NCI-H2171 treated with DMSO at 0.1 percent for 48 hours (cell line): ENCODE data around the gene PAIP2.
"Not testable (repeated sequence)": the region's sequence is repeated elsewhere in the genome, so short reads cannot be mapped to it uniquely, and the experiment has no call there.

Experiments used
- DNase-seq: peaks from one replicate; lab custom pipeline; 2025; lab: John Stamatoyannopoulos, UW

PAIP2 gene, protein sequence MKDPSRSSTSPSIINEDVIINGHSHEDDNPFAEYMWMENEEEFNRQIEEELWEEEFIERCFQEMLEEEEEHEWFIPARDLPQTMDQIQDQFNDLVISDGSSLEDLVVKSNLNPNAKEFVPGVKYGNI

GRCh38 chr5:139341689-139342422 lies at the start of gene PAIP2:
TSS of gene PAIP2 (plus strand) at chr5:139341854. CDS start at chr5:139363785, 21,931 bp downstream.
- DNase-seq: peak; percentile 93

GRCh38 chr5:139293202-139293506 lies 48.5 kb upstream of the PAIP2 start:
- DNase-seq: no peak

DNA sequence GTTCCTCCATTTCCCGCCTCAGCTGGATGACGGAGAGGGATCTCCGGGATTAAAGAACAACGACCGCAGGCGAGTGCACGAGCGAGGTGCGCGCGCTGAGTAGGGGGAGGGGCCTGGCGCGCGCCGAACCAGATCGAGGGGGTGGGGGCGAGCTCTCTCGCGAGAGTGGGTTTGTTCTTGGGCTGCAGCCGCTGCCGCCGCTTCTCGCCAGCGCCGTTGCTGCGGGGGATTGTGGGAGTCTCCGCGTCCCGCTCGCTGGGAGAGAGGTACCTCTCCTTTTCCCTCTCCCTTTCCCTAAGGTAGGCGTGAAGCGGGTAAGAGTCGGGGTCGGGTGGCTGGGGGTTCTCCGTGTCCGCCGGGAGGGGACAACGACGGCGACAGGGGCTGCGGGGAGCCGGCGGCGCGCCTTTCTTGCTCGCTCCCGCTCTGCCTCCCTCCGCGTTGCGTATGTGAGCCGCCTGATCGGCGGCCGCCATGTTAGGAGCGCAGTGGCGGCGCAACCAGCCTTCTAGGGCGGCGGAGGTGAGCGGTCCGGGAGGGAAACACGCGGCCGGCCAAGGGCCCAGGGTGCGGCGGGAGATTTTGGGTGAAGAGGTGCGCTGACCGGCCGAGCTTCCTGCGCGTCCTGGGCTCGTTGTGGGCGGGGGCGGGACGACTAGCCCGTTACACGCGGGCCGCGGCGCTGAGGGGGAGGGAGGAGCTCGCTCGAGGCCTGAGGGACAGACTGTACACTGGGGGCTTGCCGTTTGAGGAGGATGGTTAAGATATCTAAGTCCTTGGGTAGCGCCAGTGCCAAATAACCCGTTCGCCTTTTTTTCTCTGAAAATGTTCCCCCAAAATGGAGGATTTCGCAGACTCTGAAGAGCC lies 47.9 kb upstream of the PAIP2 start, which contains the start of gene MATR3:
TSS of gene MATR3 (plus strand) at position 234 of the 867 bp plus-strand sequence. CDS start 13,676 bp downstream, outside the sequence.
- DNase-seq: peak; percentile 87

DNA sequence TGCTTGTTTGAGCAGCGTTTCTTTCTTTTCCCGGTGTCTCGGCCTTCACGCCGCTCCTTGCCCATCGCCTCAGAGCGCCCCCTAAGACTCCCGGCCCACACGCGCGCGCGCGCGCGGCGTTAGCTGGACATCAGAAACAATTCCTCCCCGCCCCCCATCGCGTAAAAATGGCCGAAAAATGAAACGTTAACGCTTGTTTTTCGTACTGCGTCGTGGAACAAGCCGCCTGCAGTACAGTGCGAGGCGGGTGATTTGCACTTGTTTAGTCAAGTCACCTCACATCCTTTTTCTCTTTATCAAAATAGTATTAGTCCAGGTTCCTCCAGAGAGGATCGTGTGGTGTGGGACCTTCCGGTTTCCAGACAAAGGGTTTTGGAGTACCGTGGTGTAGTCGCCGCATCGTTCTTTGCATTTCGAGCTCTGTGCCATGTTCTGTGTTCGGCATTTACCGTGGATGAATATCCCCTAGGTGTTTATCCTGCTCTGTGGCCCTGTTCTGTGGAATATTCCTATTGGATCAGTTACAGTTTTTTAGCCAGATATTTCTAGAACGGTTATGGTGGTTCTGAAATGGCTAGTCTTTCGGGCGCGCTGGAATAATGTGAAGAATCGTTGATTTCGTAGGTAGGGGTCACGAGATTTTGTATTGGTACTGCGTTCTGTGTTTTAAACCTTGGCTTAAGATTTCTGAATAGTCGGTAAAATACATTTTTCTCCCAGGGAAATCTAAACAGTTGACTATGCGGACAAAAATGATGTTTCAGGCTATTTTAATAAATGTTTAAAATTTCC lies 47.1 kb upstream of the PAIP2 start:
- peak; percentile 36 for DNase-seq

DNA sequence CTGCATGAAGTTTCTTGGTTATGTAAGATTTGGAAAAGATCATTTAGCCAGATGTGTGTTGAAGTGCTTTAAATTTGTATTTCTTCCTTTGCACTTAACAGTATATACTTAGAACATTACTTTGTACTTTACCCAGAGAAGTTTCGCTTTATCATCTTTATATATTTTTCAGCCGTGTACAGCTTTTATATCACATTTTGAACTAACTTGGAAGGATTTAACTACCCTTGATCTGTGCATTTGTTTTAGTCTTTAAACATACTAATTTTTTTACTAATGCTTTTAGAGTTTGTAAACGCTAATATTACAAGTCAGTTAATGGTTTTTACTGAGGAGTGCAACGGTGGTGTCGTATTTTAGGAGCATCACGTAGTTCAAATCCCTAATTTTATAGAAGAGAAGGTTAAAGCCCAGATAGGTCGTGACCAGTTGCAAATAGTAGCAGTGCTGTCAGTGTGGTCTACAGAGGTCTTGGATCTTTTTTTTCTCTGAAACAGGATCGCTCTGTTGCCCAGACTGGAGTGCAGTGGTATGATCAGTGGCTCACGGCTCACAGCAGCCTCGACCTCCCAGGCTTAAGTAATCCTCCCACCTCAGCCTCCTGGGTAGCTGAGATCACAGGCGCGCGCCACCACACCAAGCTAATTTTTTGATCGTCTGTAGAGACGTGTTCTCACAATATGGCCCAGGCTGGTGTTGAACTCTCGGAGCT lies 46.2 kb upstream of the PAIP2 start:
- DNase-seq: no peak

DNA sequence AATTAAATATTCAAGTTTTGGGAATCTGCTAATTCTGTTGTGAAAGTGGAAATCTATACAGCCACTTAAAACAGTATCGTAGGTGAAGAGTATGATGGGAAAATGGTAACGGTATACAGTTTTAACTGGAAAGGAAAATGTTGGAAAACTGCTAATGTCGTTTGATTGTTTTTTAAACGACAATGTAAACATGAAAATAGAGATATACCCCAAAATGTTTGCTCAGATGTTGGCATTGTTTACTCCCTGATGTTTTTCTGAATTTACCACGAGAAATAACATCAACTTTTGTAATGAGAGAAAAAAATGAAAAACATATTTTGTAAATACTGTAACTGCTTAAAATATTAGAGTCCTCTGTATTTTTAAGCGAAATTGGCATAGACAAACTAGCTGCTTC lies 45.5 kb upstream of the PAIP2 start:
- no peak for DNase-seq

DNA sequence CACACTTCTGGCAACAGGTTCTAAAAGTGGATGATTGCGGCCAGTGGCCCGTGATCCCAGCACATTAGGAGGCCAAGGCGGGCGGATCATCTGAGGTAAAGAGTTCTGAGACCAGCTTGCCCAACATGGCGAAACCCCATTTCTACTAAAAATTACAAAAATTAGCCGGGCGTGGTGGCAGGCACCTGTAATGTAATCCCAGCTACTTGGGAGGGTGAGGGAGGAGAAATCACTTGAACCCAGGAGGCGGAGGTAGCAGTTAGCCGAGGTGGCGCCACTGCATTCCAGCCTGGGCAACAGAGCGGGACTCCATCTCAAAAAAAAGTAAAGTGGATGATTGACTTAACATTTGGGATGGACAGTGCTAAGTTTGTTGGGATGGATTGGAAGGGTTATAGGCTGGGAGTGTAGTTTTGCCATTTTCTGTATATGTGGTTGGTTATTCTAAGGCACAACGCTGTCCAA lies 44.8 kb upstream of the PAIP2 start:
- DNase-seq: no peak

DNA sequence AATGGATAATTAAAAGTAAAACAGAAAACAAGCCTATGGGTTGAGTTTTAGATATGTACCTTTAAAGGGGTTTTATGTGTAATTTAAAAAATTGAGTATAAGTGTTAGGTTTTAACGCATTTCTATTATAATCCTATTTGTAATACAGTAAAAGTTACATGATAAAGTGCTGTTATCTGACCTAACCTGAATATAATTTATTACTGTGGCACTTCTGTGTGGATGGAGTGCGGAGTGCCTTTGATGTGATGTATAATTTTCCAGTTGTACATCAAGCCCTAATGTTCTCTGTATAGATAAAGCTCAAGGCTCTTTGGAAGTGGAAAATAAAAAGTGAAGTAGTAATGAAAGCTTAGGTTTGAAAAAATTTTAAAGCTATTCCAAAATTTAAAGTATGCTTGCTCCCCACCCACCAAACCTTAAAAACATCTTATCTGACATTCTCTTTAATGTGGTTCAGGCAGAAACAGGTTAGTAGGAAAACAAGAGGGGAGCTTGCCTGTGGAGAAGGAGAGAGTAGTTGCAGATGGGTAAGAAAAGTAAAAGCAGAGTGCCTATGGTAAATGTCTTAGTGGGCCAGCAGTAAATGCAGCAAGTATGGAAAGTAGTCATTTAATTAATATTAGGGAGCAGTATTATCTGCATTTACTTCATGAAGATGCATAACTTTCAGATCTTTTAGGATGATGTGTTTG lies 44.1 kb upstream of the PAIP2 start:
- no peak for DNase-seq

DNA sequence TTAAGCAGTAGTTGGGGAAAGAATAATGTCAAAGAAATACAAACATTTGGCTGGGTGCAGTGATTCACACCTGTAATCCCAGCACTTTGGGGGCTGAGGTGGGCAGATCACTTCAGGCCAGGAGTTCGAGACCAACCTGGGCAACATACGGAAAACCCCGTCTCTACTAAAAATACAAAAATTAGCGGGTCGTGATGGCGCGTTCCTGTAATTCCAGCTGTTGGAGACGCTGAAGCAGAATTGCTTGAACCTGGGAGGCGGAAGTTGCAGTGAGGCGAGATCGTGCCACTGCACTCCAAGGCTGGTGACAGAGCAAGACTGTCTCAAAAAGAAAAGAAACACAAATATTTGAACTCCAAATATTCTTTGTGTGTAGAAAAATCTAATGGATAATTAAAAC lies 43.4 kb upstream of the PAIP2 start:
- DNase-seq: no peak

- no peak for DNase-seq
Measured at GRCh38 chr5:139299486-139299885, 42.2 kb upstream of the PAIP2 start.

GRCh38 chr5:139301808-139302499 lies 39.7 kb upstream of the PAIP2 start:
- DNase-seq: no peak

- no peak for DNase-seq
Measured at GRCh38 chr5:139304391-139305324, 37.0 kb upstream of the PAIP2 start.

GRCh38 chr5:139306197-139306596 lies 35.5 kb upstream of the PAIP2 start:
- no peak for DNase-seq

DNA sequence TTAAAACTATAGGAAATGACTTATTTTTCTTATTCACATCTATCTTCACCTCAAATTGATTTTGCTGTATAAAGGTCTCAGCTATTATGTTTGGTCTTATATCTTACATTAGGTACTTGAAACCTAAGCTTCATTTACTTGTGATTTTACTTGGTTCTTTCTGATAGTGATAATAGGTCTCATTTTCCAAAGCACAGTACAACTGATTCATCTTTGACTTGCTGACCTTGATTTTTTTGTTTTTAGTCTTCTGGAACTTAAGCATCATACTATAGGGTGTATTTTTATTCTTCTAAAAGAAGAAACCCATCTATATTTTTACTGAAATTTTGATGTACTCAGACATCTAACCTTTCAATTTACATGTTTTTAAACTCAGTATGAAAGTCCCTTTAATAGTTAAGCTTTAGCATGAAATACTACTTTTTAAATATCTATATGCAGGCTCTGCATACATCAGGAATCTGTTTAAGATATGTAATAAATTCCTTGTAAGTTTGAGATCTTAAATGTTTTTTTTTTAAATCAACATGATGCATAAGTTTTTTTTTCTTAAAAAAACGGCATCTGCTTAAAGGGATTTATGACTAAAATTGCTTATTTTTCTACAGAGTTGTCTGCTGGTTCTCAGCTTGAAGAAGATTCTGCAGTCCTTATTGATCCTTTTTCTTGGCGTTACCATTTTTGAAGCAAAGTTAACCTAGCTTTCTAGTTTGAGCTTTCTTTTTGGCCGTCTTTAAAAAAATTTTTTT lies 34.9 kb upstream of the PAIP2 start:
- no peak for DNase-seq

DNA sequence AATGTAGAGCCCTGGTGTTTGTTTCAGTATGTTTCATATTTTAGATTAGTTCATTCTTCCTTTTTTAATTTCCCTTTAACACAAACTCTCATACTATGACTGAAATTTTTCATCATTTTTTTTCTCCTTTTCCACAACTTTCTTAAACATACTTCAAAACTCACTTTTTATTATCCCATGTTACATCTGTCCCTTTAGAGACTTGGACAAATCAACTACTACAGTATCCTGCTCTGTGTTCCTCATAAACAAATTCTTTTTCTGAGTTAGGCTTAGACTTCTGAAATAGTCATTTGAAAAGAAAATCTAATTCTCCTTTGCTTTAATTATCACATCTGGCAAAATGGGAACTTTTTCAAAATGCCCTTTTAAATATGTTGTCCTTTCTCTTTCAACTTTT lies 32.9 kb upstream of the PAIP2 start:
- no peak for DNase-seq

DNA sequence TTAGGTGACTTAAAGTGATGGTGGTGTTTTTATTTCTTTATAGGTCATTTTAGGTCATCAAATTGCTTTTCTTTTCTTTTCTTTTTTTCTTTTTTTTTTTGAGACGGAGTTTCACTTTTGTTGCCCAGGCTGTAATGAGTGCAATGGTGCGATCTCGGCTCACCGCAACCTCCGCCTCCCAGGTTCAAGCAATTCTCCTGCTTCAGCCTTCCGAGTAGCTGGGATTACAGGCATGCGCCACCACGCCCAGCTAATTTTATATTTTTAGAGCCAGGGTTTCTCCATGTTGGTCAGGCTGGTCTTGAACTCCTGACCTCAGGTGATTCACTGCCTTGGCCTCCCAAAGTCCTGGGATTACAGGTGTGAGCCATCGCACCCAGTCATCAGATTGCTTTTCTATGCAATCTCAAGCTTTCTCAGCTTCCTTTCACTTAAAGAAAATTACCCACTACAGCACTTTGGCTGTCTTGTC lies 30.9 kb upstream of the PAIP2 start:
- DNase-seq: not testable (repeated sequence)

DNA sequence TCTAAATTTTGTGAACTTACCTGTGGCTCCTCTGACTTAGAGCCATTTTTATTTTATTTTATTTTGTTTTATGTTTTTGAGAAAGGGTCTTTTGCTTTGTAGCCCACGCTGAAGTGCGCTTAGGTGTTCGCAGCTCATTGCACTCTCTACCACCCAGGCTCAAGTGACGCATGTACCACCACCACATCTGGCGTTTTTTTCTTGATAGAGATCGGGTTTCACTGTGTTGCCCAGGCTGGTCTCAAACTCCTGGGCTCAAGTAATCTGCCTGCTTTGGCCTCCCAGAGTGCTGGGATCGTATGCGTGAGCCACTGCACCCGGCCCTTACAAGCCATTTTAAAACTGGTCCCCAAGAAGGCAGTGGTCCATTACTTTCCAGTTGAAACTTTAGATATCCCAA lies 29.6 kb upstream of the PAIP2 start:
- DNase-seq: peak; percentile 84

DNA sequence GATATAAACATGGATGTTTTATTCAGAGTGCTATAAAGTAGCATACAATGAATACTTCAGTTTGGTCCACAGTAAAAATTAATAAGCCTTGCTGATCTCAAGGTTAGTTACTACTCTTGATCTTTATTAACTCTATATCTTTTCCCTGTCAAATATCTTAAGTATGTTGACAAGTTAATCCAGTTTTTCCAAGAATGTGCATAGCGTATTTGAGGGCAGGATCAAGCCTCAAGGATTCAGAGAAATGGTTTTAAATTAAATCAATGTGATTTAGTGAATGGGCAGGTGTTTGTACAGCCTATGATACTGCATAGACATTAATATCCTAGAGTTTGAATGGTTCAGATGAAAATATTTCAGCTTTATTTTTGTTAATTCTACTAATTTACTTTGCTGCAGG lies 27.4 kb upstream of the PAIP2 start:
- DNase-seq: no peak
